ENCODE measurements around the gene SLIT3.

SLIT3 gene

DNA sequence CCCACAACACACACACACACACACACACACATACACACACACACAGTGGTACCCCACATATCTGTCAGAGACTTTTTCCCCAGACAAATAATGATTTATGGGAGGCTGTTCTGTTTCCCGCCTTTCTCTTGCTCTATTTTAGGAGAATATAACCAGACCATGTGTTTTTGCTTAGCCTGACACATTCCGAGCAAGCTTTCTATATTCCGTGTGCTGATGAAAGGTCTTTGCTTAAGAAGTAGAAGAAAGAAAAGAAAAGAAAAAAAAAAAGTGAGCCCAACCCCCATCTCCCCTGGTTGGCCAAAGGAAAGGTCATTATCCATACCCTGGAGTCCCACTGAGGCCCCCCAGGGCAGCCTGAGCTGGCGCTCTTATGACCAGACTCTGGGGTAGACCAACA lies 338.6 kb downstream of the SLIT3 start:
- DNase-seq (ENCODE audit: insufficient read length, low spot score) (no peak), FAIRE-seq (no peak)
- TF ChIP-seq PAX5 (IDR thresholded peaks at IDR 0.05; ENCODE audit: insufficient read depth, low read length, severe bottlenecking) (no peak), POLR2AphosphoS5 (IDR thresholded peaks at IDR 0.05; ENCODE audit: low read depth, low read length) (no peak)

DNA sequence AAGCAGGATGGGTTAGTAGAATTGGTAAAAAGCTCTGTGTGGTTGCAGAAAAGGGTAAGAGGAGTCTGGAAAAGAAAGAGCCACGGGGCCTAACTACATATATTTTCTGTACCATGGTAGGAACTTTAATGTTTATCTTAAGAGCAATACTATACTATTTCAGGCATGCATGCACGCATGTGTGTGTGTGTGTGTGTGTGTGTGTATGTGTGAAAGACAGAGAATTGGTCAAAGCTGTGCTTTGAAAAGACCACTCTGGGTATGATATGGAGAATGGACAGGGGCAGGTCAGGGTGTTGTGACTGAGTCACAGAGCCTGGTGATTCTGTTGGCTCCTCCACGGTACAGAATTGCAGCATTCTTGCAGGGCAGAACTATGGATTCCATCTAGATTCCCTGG lies 339.3 kb downstream of the SLIT3 start:
- FAIRE-seq: no peak
- TF ChIP-seq POU2F2 (IDR thresholded peaks at IDR 0.05; ENCODE audit: low read depth, low read length) (no peak), PAX5 (IDR thresholded peaks at IDR 0.05; ENCODE audit: insufficient read depth, low read length, severe bottlenecking) (no peak), TAF1 (IDR thresholded peaks at IDR 0.05; ENCODE audit: low read depth, low read length) (no peak), POLR2A (IDR thresholded peaks at IDR 0.05; ENCODE audit: low read depth, low read length) (no peak), SPI1 (IDR thresholded peaks at IDR 0.05; ENCODE audit: low read depth, low read length) (no peak), POLR2AphosphoS5 (IDR thresholded peaks at IDR 0.05; ENCODE audit: low read depth, low read length) (no peak)
- no peak for DNase-seq (ENCODE audit: insufficient read length, low spot score)

DNA sequence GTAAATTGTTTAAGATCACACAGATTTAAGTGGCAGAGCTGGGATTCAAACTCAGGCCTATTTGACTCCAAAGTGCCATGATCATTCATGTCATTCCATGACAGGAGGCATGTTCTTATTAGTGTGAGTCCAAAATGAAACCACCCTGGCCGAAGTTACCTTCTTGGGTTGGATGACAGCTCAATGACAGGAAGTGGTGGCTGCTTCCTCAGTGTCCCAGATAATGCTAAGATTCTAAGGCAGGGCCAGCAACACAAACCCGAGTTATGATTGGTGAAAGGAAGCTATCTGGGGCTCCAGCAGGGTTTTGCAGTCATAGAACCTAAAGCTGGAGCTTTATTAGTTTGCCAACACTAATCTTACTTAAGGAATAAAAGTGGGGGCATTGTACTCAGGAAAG lies 340.4 kb downstream of the SLIT3 start:
- no peak for TF ChIP-seq SPI1 (IDR thresholded peaks at IDR 0.05; ENCODE audit: low read depth, low read length)
- no peak for TF ChIP-seq POLR2A (IDR thresholded peaks at IDR 0.05; ENCODE audit: low read depth, low read length)
- no peak for TF ChIP-seq PAX5 (IDR thresholded peaks at IDR 0.05; ENCODE audit: insufficient read depth, low read length, severe bottlenecking)
- TF ChIP-seq TAF1 (IDR thresholded peaks at IDR 0.05; ENCODE audit: low read depth, low read length): no peak
- TF ChIP-seq POLR2AphosphoS5 (IDR thresholded peaks at IDR 0.05; ENCODE audit: low read depth, low read length): no peak
- no peak for TF ChIP-seq POU2F2 (IDR thresholded peaks at IDR 0.05; ENCODE audit: low read depth, low read length)
- FAIRE-seq: no peak

DNA sequence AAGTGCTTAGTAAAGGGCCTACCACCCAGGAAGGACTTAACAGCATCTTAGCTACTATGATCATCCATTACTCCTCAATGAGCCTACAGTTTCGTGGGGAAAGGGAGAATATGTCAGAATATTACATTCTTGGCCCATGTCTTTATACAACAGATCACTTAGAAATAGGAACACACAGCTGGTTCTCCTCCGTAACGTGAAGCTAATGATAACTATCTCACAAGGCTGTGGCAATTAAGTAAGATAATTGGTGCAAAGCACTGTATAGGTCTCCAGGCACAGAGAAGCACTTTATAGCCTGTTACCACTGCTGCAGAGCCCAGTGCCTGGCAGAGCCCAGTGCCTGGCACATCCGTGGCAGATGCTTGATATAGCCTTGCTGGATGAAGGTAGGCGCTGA lies 347.6 kb downstream of the SLIT3 start:
- DNase-seq (ENCODE audit: insufficient read length, low spot score) (no peak), FAIRE-seq (no peak)
- TF ChIP-seq POLR2A (IDR thresholded peaks at IDR 0.05; ENCODE audit: low read depth, low read length): no peak
- no peak for TF ChIP-seq TAF1 (IDR thresholded peaks at IDR 0.05; ENCODE audit: low read depth, low read length)
- no peak for TF ChIP-seq PAX5 (IDR thresholded peaks at IDR 0.05; ENCODE audit: insufficient read depth, low read length, severe bottlenecking)
- no peak for TF ChIP-seq POLR2AphosphoS5 (IDR thresholded peaks at IDR 0.05; ENCODE audit: low read depth, low read length)
- no peak for TF ChIP-seq POU2F2 (IDR thresholded peaks at IDR 0.05; ENCODE audit: low read depth, low read length)
- TF ChIP-seq SPI1 (IDR thresholded peaks at IDR 0.05; ENCODE audit: low read depth, low read length): no peak

More for the DNA sequence above, 340.4 kb downstream of the SLIT3 start:
- DNase-seq (ENCODE audit: insufficient read length, low spot score): no peak

DNA sequence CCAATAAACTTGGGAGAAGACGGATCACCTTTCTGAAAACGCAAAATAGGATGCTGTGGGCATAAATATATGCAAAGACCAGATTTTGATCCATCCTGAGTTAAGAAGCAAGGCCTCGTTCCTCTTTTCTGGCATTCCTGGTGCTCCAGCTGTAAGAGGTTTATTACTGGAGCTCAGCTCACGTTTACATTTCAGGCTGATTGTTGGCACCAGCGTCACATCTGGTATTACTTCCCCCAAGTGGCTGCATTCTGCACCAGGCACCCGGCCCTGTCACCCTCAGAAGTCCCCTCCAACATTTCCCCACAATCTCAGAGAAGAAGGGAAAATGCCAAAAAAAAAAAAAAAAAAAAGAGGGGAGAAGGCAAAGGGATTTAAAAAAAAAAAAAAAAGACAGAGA lies 348.7 kb downstream of the SLIT3 start:
- no peak for FAIRE-seq
- no peak for DNase-seq (ENCODE audit: insufficient read length, low spot score)
- TF ChIP-seq PAX5 (IDR thresholded peaks at IDR 0.05; ENCODE audit: insufficient read depth, low read length, severe bottlenecking) (no peak), POLR2AphosphoS5 (IDR thresholded peaks at IDR 0.05; ENCODE audit: low read depth, low read length) (no peak), SPI1 (IDR thresholded peaks at IDR 0.05; ENCODE audit: low read depth, low read length) (no peak), TAF1 (IDR thresholded peaks at IDR 0.05; ENCODE audit: low read depth, low read length) (no peak), POLR2A (IDR thresholded peaks at IDR 0.05; ENCODE audit: low read depth, low read length) (no peak), POU2F2 (IDR thresholded peaks at IDR 0.05; ENCODE audit: low read depth, low read length) (no peak)

DNA sequence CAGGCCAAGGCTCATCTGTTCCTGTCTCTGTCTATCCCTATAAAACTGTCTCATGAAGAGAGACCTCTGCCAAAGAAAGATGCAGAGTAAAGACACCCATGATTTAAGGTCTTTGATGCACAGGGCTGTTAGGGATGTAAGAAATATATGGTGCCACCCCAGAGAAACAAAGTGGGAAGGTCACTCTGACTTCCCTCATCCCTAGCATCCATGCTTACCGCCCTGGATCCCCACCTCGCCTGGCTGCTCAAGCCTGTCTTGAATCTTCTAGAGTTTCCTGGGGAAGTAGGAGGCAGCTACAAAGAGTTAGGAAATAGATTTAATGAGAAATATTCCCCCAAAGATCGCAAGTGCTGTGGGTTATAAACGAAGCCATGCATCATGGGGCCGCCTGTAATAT lies 349.2 kb downstream of the SLIT3 start:
- FAIRE-seq (no peak), DNase-seq (ENCODE audit: insufficient read length, low spot score) (no peak)
- TF ChIP-seq TAF1 (IDR thresholded peaks at IDR 0.05; ENCODE audit: low read depth, low read length) (no peak), POU2F2 (IDR thresholded peaks at IDR 0.05; ENCODE audit: low read depth, low read length) (no peak), POLR2AphosphoS5 (IDR thresholded peaks at IDR 0.05; ENCODE audit: low read depth, low read length) (no peak), SPI1 (IDR thresholded peaks at IDR 0.05; ENCODE audit: low read depth, low read length) (no peak), POLR2A (IDR thresholded peaks at IDR 0.05; ENCODE audit: low read depth, low read length) (no peak), PAX5 (IDR thresholded peaks at IDR 0.05; ENCODE audit: insufficient read depth, low read length, severe bottlenecking) (no peak)

DNA sequence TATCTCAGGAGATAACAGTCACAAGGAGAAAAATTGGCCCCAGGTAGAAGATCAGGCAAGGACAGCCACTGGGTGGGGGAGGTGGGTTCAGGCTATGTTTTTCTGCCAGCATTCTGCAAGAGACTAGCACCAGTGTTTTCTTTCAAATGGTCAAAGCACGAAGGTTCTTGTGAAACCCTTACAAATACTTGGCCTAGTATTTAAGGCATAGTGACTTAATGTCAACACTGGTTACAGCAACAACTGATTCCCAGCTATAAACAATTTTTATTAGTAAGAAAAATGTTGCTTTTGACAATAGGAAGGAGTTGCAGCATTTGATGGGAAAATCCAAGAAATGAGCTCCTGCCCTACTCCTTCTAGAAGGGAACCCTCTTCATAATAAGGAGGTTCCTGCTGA lies 349.6 kb downstream of the SLIT3 start:
- FAIRE-seq: no peak
- DNase-seq (ENCODE audit: insufficient read length, low spot score): no peak
- TF ChIP-seq TAF1 (IDR thresholded peaks at IDR 0.05; ENCODE audit: low read depth, low read length) (no peak), POLR2A (IDR thresholded peaks at IDR 0.05; ENCODE audit: low read depth, low read length) (no peak), POLR2AphosphoS5 (IDR thresholded peaks at IDR 0.05; ENCODE audit: low read depth, low read length) (no peak), SPI1 (IDR thresholded peaks at IDR 0.05; ENCODE audit: low read depth, low read length) (no peak), PAX5 (IDR thresholded peaks at IDR 0.05; ENCODE audit: insufficient read depth, low read length, severe bottlenecking) (no peak), POU2F2 (IDR thresholded peaks at IDR 0.05; ENCODE audit: low read depth, low read length) (no peak)

DNA sequence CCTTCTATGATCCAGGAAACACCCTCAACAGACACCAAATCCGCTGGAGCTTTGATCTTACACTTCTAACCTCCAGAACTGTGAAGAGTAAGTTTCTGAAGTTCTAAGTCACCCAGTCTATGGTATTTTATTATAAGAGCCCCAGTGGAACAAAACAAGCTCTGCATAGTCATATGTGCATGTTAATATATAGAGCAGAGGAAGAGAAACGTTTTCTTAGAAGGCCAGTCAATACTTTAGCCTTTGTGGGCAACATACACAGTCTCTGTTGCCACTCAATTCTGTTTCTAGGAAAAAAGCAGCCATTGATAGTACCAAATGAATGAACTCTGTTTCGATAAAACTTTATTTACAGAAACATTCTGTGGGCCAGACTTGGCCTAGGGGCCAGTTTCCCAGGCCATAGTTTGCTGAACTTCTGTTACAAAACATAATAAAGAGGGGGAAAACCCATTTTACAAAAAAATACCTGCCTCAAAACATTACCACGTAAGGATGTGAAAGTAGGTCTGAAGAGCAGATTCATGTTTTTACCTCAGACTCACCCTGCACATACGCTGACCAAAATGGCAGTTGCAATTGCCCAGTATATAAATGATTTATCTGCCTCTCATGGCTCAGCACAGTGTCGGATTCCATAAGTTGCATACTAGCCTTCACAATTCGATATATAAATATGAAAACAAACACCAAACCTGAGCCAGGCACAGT lies 350.5 kb downstream of the SLIT3 start:
- TF ChIP-seq POLR2AphosphoS5 (IDR thresholded peaks at IDR 0.05; ENCODE audit: low read depth, low read length) (no peak), SPI1 (IDR thresholded peaks at IDR 0.05; ENCODE audit: low read depth, low read length) (peak; percentile 70), POU2F2 (IDR thresholded peaks at IDR 0.05; ENCODE audit: low read depth, low read length) (no peak)
- DNase-seq (ENCODE audit: insufficient read length, low spot score) (peak; percentile 15), FAIRE-seq (no peak)

DNA sequence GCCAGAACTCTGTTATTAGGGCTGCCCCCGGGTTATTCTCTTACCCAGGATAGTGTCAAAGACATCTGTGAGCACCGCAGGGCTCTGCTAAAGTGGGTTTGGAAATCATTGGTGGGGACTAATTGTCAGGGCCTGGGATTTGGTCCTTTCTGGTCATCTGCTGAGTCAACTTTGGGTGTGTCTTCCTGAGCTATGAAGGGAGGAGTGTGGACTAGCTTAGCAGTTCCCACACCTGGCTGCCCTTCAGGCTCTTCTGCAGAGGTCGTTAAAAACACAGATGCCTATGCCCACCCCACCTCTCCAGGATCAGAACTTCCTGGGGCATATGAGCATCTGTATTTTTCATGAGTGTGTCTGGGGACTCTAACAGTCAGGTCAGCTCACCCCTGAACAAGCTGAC lies 352.2 kb downstream of the SLIT3 start:
- TF ChIP-seq PAX5 (IDR thresholded peaks at IDR 0.05; ENCODE audit: insufficient read depth, low read length, severe bottlenecking): no peak
- no peak for FAIRE-seq
- DNase-seq (ENCODE audit: insufficient read length, low spot score): no peak

DNA sequence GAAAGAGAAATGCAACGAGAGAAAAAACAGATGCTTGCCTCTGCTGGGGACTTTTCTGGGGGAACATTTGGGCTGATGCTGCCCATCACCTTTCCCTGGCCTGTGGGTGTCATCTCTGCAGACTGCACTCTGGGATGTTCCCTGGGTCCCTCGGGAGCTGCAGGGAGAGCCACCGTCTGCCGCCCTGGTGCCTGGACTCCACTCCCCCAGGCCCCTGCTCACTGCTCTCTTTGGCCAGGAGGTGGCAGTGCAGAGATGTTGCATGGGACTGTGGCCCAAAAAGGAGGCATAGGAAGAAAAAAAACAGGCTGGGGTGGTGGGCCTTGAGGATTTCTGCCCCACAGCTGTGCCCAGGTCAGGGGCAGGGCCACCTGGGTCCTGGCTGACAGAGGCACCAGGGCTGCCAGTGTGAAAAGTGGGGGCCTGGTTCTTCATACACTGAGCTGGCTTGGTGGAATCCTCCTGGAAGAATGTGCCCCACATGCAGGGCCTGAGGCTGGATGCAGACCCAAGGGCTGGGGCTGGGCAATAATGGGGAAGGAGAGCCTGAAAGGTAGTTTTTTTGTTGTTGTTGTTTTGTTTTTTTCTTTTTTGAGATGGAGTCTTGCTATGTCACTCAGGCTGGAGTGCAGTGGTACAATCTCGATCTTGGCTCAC lies 353.6 kb downstream of the SLIT3 start:
- DNase-seq (ENCODE audit: insufficient read length, low spot score) (peak; percentile 51), FAIRE-seq (no peak)
- TF ChIP-seq SPI1 (IDR thresholded peaks at IDR 0.05; ENCODE audit: low read depth, low read length) (no peak), TAF1 (IDR thresholded peaks at IDR 0.05; ENCODE audit: low read depth, low read length) (no peak), POLR2AphosphoS5 (IDR thresholded peaks at IDR 0.05; ENCODE audit: low read depth, low read length) (no peak), POLR2A (IDR thresholded peaks at IDR 0.05; ENCODE audit: low read depth, low read length) (no peak), POU2F2 (IDR thresholded peaks at IDR 0.05; ENCODE audit: low read depth, low read length) (no peak), PAX5 (IDR thresholded peaks at IDR 0.05; ENCODE audit: insufficient read depth, low read length, severe bottlenecking) (no peak)

Data from GM12891 (cell line).